ENCODE results near the gene APP.

GRCh38 chr21:25903607-25904006 lies 267.0 kb downstream of the APP start:
- TF ChIP-seq EZH2phosphoT487 (IDR thresholded peaks at IDR 0.05; ENCODE audit: borderline replicate concordance): no peak
- no peak for TF ChIP-seq CTCF (conservative IDR thresholded peaks at IDR 0.05; ENCODE audit: low read length)

Data from Loucy (cell line).